Measurements from ENCODE around the gene HMMR. TPM values are rescaled to one million over a fixed set of nuclear protein-coding genes. Genes with fewer than 3 reads are reported as not detected.
"Not testable (repeated sequence)": the region's sequence is repeated elsewhere in the genome, so short reads cannot be mapped to it uniquely, and the experiment has no call there.

HMMR gene
- polyA plus RNA-seq = 10.0 TPM
- long read RNA-seq, donor 1 = 0 reads
- long read RNA-seq, donor 2, partial matches to known transcripts = 0 of 1 reads
- long read RNA-seq, donor 2, other reads (novel, unspliced or antisense) = 0 of 1 reads
- long read RNA-seq, donor 3, partial matches to known transcripts = 0 of 2 reads
- long read RNA-seq, donor 3, other reads (novel, unspliced or antisense) = 0 of 2 reads
- long read RNA-seq, donor 4 = 0 reads
- long read RNA-seq, donor 5, partial matches to known transcripts = 0 of 1 reads
- long read RNA-seq, donor 5, other reads (novel, unspliced or antisense) = 0 of 1 reads
- long read RNA-seq, donor 6, partial matches to known transcripts = 0 of 1 reads
- long read RNA-seq, donor 6, other reads (novel, unspliced or antisense) = 0 of 1 reads
- long read RNA-seq, donor 7, partial matches to known transcripts = 0 of 2 reads
- long read RNA-seq, donor 7, other reads (novel, unspliced or antisense) = 0 of 2 reads
- long read RNA-seq, donor 8, partial matches to known transcripts = 0 of 2 reads
- long read RNA-seq, donor 8, other reads (novel, unspliced or antisense) = 0 of 2 reads
- long read RNA-seq, donor 9, partial matches to known transcripts = 0 of 3 reads
- long read RNA-seq, donor 9, other reads (novel, unspliced or antisense) = 0 of 3 reads
- long read RNA-seq, donor 10, partial matches to known transcripts = 14 of 15 reads
- long read RNA-seq, donor 10, other reads (novel, unspliced or antisense) = 0 of 15 reads
- long read RNA-seq, donor 11, partial matches to known transcripts = 0 of 2 reads
- long read RNA-seq, donor 11, other reads (novel, unspliced or antisense) = 0 of 2 reads

- WGBS (ENCODE audit: insufficient coverage, low lambda C conversion rate) = no CpG with 5 or more reads among the region's 23 CpGs
- H3K27me3 ChIP-seq (ENCODE audit: control insufficient read depth, insufficient read depth, low read length) = no peaks in the 10 kb centered on the region
- H3K4me3 ChIP-seq (ENCODE audit: low read length) = peak within 1 kb of the TSS; percentile 76
- peak in 1 of 2 donors; percentile 12 for DNase-seq
- peak within 1 kb of the TSS; percentile 95 for H3K27ac ChIP-seq (ENCODE audit: low read length)
- no peaks in the 10 kb centered on the region for H3K36me3 ChIP-seq (ENCODE audit: control insufficient read depth, insufficient read depth, low read length)
- H3K4me1 ChIP-seq (ENCODE audit: control insufficient read depth, insufficient read depth, low read length) = peaks cover 2% of the 10 kb centered on the region
- no peaks in the 10 kb centered on the region for H3K9me3 ChIP-seq (ENCODE audit: control insufficient read depth, low read depth, low read length)
Measured at GRCh38 chr5:163460562-163461171, at the start of gene HMMR. Gene HMMR, plus strand, starts transcription at chr5:163460632. Its CDS starts 61 bp downstream, at chr5:163460693.

GRCh38 chr5:163415673-163416072 lies 44.8 kb upstream of the HMMR start:
- WGBS (ENCODE audit: insufficient coverage, low lambda C conversion rate) = no CpG with 5 or more reads among the region's 15 CpGs
- H3K4me1 ChIP-seq (ENCODE audit: control insufficient read depth, insufficient read depth, low read length); H3K4me3 ChIP-seq (ENCODE audit: low read length); H3K27ac ChIP-seq (ENCODE audit: low read length); H3K9me3 ChIP-seq (ENCODE audit: control insufficient read depth, low read depth, low read length); H3K27me3 ChIP-seq (ENCODE audit: control insufficient read depth, insufficient read depth, low read length); H3K36me3 ChIP-seq (ENCODE audit: control insufficient read depth, insufficient read depth, low read length); DNase-seq: not testable (repeated sequence)

- Histone ChIP-seq H3K27ac (ENCODE audit: low read length) (no peak overlapping the region), H3K4me3 (ENCODE audit: low read length) (no peak overlapping the region), H3K27me3 (ENCODE audit: control insufficient read depth, insufficient read depth, low read length) (no peaks in the 10 kb centered on the region), H3K9me3 (ENCODE audit: control insufficient read depth, low read depth, low read length) (no peaks in the 10 kb centered on the region), H3K36me3 (ENCODE audit: control insufficient read depth, insufficient read depth, low read length) (no peaks in the 10 kb centered on the region), H3K4me1 (ENCODE audit: control insufficient read depth, insufficient read depth, low read length) (no peaks in the 10 kb centered on the region)
- no peak for DNase-seq
- 100% methylated on average over 1 of the region's 1 CpG for WGBS (ENCODE audit: insufficient coverage, low lambda C conversion rate)
Measured at GRCh38 chr5:163424836-163425235, 35.6 kb upstream of the HMMR start.

GRCh38 chr5:163426128-163426527 lies 34.3 kb upstream of the HMMR start:
- WGBS (ENCODE audit: insufficient coverage, low lambda C conversion rate) = no CpG with 5 or more reads among the region's 4 CpGs
- not testable (repeated sequence) for H3K4me1 ChIP-seq (ENCODE audit: control insufficient read depth, insufficient read depth, low read length); DNase-seq; H3K4me3 ChIP-seq (ENCODE audit: low read length); H3K27me3 ChIP-seq (ENCODE audit: control insufficient read depth, insufficient read depth, low read length); H3K36me3 ChIP-seq (ENCODE audit: control insufficient read depth, insufficient read depth, low read length); H3K9me3 ChIP-seq (ENCODE audit: control insufficient read depth, low read depth, low read length); H3K27ac ChIP-seq (ENCODE audit: low read length)

- Histone ChIP-seq H3K4me3 (ENCODE audit: low read length) (no peak overlapping the region), H3K27me3 (ENCODE audit: control insufficient read depth, insufficient read depth, low read length) (no peaks in the 10 kb centered on the region), H3K27ac (ENCODE audit: low read length) (no peak overlapping the region), H3K9me3 (ENCODE audit: control insufficient read depth, low read depth, low read length) (no peaks in the 10 kb centered on the region), H3K4me1 (ENCODE audit: control insufficient read depth, insufficient read depth, low read length) (peaks cover 21% of the 10 kb centered on the region), H3K36me3 (ENCODE audit: control insufficient read depth, insufficient read depth, low read length) (no peaks in the 10 kb centered on the region)
- no CpG with 5 or more reads among the region's 1 CpG for WGBS (ENCODE audit: insufficient coverage, low lambda C conversion rate)
- peak in 1 of 2 donors; percentile 52 for DNase-seq
Measured at GRCh38 chr5:163432544-163432943, 27.9 kb upstream of the HMMR start.

- H3K27me3 ChIP-seq (ENCODE audit: control insufficient read depth, insufficient read depth, low read length) = no peaks in the 10 kb centered on the region
- peaks cover 21% of the 10 kb centered on the region for H3K4me1 ChIP-seq (ENCODE audit: control insufficient read depth, insufficient read depth, low read length)
- no peak overlapping the region for H3K4me3 ChIP-seq (ENCODE audit: low read length)
- no peak overlapping the region for H3K27ac ChIP-seq (ENCODE audit: low read length)
- WGBS (ENCODE audit: insufficient coverage, low lambda C conversion rate) = 0% methylated on average over 1 of the region's 5 CpGs
- H3K36me3 ChIP-seq (ENCODE audit: control insufficient read depth, insufficient read depth, low read length) = no peaks in the 10 kb centered on the region
- no peaks in the 10 kb centered on the region for H3K9me3 ChIP-seq (ENCODE audit: control insufficient read depth, low read depth, low read length)
- peak in 1 of 2 donors; percentile 66 for DNase-seq
Measured at GRCh38 chr5:163433271-163433670, 27.2 kb upstream of the HMMR start.

GRCh38 chr5:163434401-163434866 lies 26.0 kb upstream of the HMMR start:
- peak; percentile 25 to 57 for DNase-seq
- H3K27me3 ChIP-seq (ENCODE audit: control insufficient read depth, insufficient read depth, low read length) = no peaks in the 10 kb centered on the region
- H3K27ac ChIP-seq (ENCODE audit: low read length) = peak overlapping the region; percentile 33
- no peak overlapping the region for H3K4me3 ChIP-seq (ENCODE audit: low read length)
- H3K4me1 ChIP-seq (ENCODE audit: control insufficient read depth, insufficient read depth, low read length) = peaks cover 21% of the 10 kb centered on the region
- H3K9me3 ChIP-seq (ENCODE audit: control insufficient read depth, low read depth, low read length) = no peaks in the 10 kb centered on the region
- no CpG with 5 or more reads among the region's 3 CpGs for WGBS (ENCODE audit: insufficient coverage, low lambda C conversion rate)
- no peaks in the 10 kb centered on the region for H3K36me3 ChIP-seq (ENCODE audit: control insufficient read depth, insufficient read depth, low read length)

- H3K4me1 ChIP-seq (ENCODE audit: control insufficient read depth, insufficient read depth, low read length) = peaks cover 24% of the 10 kb centered on the region
- H3K36me3 ChIP-seq (ENCODE audit: control insufficient read depth, insufficient read depth, low read length) = peaks cover 5% of the 10 kb centered on the region
- peak overlapping the region; percentile 97 for H3K27ac ChIP-seq (ENCODE audit: low read length)
- WGBS (ENCODE audit: insufficient coverage, low lambda C conversion rate) = 20% methylated on average over 1 of the region's 4 CpGs
- H3K4me3 ChIP-seq (ENCODE audit: low read length) = peak overlapping the region; percentile 95
- no peak for DNase-seq
- H3K27me3 ChIP-seq (ENCODE audit: control insufficient read depth, insufficient read depth, low read length) = no peaks in the 10 kb centered on the region
- no peaks in the 10 kb centered on the region for H3K9me3 ChIP-seq (ENCODE audit: control insufficient read depth, low read depth, low read length)
Measured at GRCh38 chr5:163436515-163436914, 23.9 kb upstream of the HMMR start.

GRCh38 chr5:163437011-163437308 lies 23.5 kb upstream of the HMMR start:
- H3K36me3 ChIP-seq (ENCODE audit: control insufficient read depth, insufficient read depth, low read length) = peaks cover 8% of the 10 kb centered on the region
- no peaks in the 10 kb centered on the region for H3K27me3 ChIP-seq (ENCODE audit: control insufficient read depth, insufficient read depth, low read length)
- peaks cover 24% of the 10 kb centered on the region for H3K4me1 ChIP-seq (ENCODE audit: control insufficient read depth, insufficient read depth, low read length)
- no peaks in the 10 kb centered on the region for H3K9me3 ChIP-seq (ENCODE audit: control insufficient read depth, low read depth, low read length)
- WGBS (ENCODE audit: insufficient coverage, low lambda C conversion rate) = no CpG with 5 or more reads among the region's 6 CpGs
- no peak for DNase-seq
- peak overlapping the region; percentile 95 for H3K4me3 ChIP-seq (ENCODE audit: low read length)
- H3K27ac ChIP-seq (ENCODE audit: low read length) = peak overlapping the region; percentile 97
